PC-3 (cell line): ENCODE measurements around the gene NADK2. TPM values are rescaled to one million over a fixed set of nuclear protein-coding genes. Genes with fewer than 3 reads are reported as not detected.

Experiments
- ATAC-seq: fragments of 200-7000 bp; cut with Tn5 transposase; 2 replicates; pipeline ENCODE4 v1.9.1; 2020; ENCODE audit warnings: mild to moderate bottlenecking, moderate library complexity
- BruUV-seq: library from RNA; stranded (reverse); fragments of 400-500 nt; replicated peaks from 2 replicates; lab custom pipeline; 2021; lab: Mats Ljungman, UMichigan
- CTCF ChIA-PET: fragments of 300-600 bp; sonication (Branson Sonifier 250); formaldehyde crosslinking; loops from one replicate; lab custom pipeline; 2022; ENCODE audit warnings: antibody characterized with exemption; lab: Charles Lee
- POLR2A ChIA-PET: fragments of 300-600 bp; sonication (Branson Sonifier 250); formaldehyde crosslinking; loops from one replicate; lab custom pipeline; 2022; ENCODE audit warnings: antibody characterized with exemption; ENCODE audit not compliant: unreplicated experiment; lab: Charles Lee
- DNase-seq: peaks from one replicate; pipeline ENCODE4 v3.0.0-alpha.2; 2015
- H2AFZ ChIP-seq: fragments of 300-600 bp; sonication (generic); 2 replicates; pipeline ENCODE4 v1.6.0; 2016; ENCODE audit warnings: antibody characterized with exemption, low read length
- H3F3A ChIP-seq: fragments of 300-600 bp; sonication (generic); one replicate; pipeline ENCODE4 v1.6.0; 2017; ENCODE audit warnings: antibody characterized with exemption, low read length, control low read depth, mild to moderate bottlenecking; ENCODE audit not compliant: unreplicated experiment
- H3K27ac ChIP-seq: fragments of 300-600 bp; sonication (generic); 2 replicates; pipeline ENCODE4 v1.5.1; 2016; ENCODE audit warnings: mild to moderate bottlenecking, low read length
- H3K27me3 ChIP-seq: fragments of 300-600 bp; sonication (generic); 2 replicates; pipeline ENCODE4 v1.6.1; 2016; ENCODE audit warnings: low read length, mixed read lengths
- H3K36me3 ChIP-seq: fragments of 300-600 bp; sonication (generic); 2 replicates; pipeline ENCODE4 v1.6.1; 2016; ENCODE audit warnings: low read depth, mixed run types, low read length, mixed read lengths
- H3K4me1 ChIP-seq: fragments of 300-600 bp; sonication (generic); 2 replicates; pipeline ENCODE4 v1.5.1; 2016; ENCODE audit warnings: low read length; ENCODE audit not compliant: insufficient read depth
- H3K4me2 ChIP-seq: fragments of 300-600 bp; sonication (generic); 2 replicates; pipeline ENCODE4 v1.6.0; 2016; ENCODE audit warnings: low read length
- H3K4me3 ChIP-seq: fragments of 300-600 bp; sonication (generic); 2 replicates; pipeline ENCODE4 v1.5.1; 2016; ENCODE audit warnings: mild to moderate bottlenecking, low read length, mixed read lengths
- H3K79me2 ChIP-seq: fragments of 300-600 bp; sonication (generic); 2 replicates; pipeline ENCODE4 v1.6.1; 2017; ENCODE audit warnings: low read length, mixed read lengths
- H3K9ac ChIP-seq: fragments of 300-600 bp; sonication (generic); 2 replicates; pipeline ENCODE4 v1.6.0; 2016; ENCODE audit warnings: mild to moderate bottlenecking, low read length
- H3K9me2 ChIP-seq: fragments of 300-600 bp; sonication (generic); replicated peaks from 2 replicates; pipeline ENCODE4 v1.6.1; 2016; ENCODE audit warnings: mixed run types, low read length, mixed read lengths
- H3K9me3 ChIP-seq: fragments of 300-600 bp; sonication (generic); 2 replicates; pipeline ENCODE4 v1.6.1; 2016; ENCODE audit warnings: low read length, mixed read lengths
- H4K20me1 ChIP-seq: fragments of 300-600 bp; sonication (generic); 2 replicates; pipeline ENCODE4 v1.6.1; 2016; ENCODE audit warnings: low read length, mixed read lengths
- EZH2 ChIP-seq: fragments of 300-600 bp; sonication (generic); IDR thresholded peaks from one replicate; pipeline ENCODE4 v1.6.1; 2017; ENCODE audit warnings: antibody characterized with exemption, mild to moderate bottlenecking, low read length; ENCODE audit not compliant: unreplicated experiment
- EZH2phosphoT487 ChIP-seq: fragments of 300-600 bp; sonication (generic); IDR thresholded peaks from 2 replicates; pipeline ENCODE4 v1.6.1; 2018; ENCODE audit warnings: mild to moderate bottlenecking, antibody characterized with exemption, low read length, borderline replicate concordance
- intact Hi-C: fragments of 100-400 bp; cut with micrococcal nuclease; formaldehyde crosslinking; loops from 2 replicates; pipeline ENCODE4 v1.9.0; 2023
- total RNA-seq: library from RNA; depleted of rRNA; stranded (reverse); fragments of >200 nt; gene quantifications from 2 replicates; pipeline ENCODE4 v1.2.3, GENCODE V29; 2014
- TF ChIP-seq, protein P1 (sequence below): fragments of 300-600 bp; sonication (generic); conservative IDR thresholded peaks from 2 replicates; pipeline ENCODE4 v1.5.1; 2017; ENCODE audit warnings: antibody characterized with exemption, low read depth, mild to moderate bottlenecking, low read length

Gene NADK2
- total RNA-seq, 1 experiment from 2014 or later = 17.7 TPM

DNA sequence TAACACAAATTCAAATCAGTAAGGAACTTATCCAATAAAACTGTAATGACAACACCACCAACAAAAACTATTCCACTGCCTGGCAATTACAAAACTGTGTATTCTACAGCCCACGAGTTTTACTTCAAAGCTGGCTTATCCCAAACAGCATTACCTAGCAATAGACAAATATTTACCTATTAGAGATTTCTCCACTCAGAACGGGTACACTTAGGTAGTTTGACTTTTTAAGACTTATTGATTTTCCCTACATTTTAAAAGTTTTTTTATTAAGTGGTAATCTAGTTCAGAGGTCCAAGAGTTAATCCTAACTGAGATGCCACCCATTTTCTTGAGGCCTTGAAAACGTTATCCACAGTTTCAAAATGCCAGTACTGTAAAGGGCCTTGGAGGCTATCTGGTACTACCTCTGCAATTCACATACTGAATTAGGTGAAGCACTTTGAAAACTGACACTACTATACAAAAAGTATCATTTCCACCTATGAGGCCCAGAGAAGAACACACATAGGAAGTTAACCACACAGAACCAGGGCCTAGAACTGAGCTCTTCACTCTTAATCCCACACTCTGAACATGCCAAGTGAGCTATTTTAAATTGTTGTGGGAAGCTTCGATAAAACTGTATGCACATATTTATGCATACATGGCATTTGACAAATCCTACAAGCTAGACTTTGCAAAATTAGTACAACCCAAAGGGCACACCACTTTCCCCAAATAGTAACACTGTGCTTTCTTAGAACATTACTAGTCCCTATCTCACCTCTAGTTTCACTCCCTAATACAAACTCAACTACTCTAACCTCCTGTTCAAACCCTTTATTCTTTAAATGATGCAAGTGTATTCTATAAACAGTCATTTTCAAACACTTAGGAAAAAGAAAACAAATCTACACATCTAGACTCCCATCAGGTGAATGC lies 2.1 kb downstream of the NADK2 start:
- no peaks in the 10 kb centered on the region for H3K9me2 ChIP-seq
- H3F3A ChIP-seq = no peaks in the 10 kb centered on the region
- H4K20me1 ChIP-seq = no peaks in the 10 kb centered on the region
- H3K79me2 ChIP-seq = peaks cover 60% of the 10 kb centered on the region
- peak overlapping the region; percentile 89 for H3K4me2 ChIP-seq
- H3K27me3 ChIP-seq = no peaks in the 10 kb centered on the region
- H3K4me1 ChIP-seq = peaks cover 38% of the 10 kb centered on the region
- no peak for TF ChIP-seq EZH2
- no peak for TF ChIP-seq EZH2phosphoT487
- TF ChIP-seq, protein P1, sequence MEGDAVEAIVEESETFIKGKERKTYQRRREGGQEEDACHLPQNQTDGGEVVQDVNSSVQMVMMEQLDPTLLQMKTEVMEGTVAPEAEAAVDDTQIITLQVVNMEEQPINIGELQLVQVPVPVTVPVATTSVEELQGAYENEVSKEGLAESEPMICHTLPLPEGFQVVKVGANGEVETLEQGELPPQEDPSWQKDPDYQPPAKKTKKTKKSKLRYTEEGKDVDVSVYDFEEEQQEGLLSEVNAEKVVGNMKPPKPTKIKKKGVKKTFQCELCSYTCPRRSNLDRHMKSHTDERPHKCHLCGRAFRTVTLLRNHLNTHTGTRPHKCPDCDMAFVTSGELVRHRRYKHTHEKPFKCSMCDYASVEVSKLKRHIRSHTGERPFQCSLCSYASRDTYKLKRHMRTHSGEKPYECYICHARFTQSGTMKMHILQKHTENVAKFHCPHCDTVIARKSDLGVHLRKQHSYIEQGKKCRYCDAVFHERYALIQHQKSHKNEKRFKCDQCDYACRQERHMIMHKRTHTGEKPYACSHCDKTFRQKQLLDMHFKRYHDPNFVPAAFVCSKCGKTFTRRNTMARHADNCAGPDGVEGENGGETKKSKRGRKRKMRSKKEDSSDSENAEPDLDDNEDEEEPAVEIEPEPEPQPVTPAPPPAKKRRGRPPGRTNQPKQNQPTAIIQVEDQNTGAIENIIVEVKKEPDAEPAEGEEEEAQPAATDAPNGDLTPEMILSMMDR = no peak
- no peaks in the 10 kb centered on the region for H3K9me3 ChIP-seq
- intact Hi-C loops = loop anchor here (1.0 to 5.0 kb wide), 4 partner anchors 37 to 161 kb away; partner anchors contain the start of gene SKP2
- H3K27ac ChIP-seq = peak overlapping the region; percentile 5; the same call in 1 of the 2 replicates
- peak overlapping the region; percentile 75 for H3K4me3 ChIP-seq
- no peaks in the 10 kb centered on the region for H3K36me3 ChIP-seq
- peak overlapping the region; percentile 84; the same call in 1 of the 2 replicates for H3K9ac ChIP-seq
- peak; percentile 20 for DNase-seq
- CTCF ChIA-PET = interaction anchor here (0.5 to 2.7 kb wide), 4 partner anchors 62 to 456 kb away, joined by 3 to 15 read pairs (median 4); no protein-coding TSS in a partner anchor
- no TSS peak for BruUV-seq
- peak overlapping the region; percentile 70 for H2AFZ ChIP-seq
- ATAC-seq = no peak
- POLR2A ChIA-PET = no interaction called here

DNA sequence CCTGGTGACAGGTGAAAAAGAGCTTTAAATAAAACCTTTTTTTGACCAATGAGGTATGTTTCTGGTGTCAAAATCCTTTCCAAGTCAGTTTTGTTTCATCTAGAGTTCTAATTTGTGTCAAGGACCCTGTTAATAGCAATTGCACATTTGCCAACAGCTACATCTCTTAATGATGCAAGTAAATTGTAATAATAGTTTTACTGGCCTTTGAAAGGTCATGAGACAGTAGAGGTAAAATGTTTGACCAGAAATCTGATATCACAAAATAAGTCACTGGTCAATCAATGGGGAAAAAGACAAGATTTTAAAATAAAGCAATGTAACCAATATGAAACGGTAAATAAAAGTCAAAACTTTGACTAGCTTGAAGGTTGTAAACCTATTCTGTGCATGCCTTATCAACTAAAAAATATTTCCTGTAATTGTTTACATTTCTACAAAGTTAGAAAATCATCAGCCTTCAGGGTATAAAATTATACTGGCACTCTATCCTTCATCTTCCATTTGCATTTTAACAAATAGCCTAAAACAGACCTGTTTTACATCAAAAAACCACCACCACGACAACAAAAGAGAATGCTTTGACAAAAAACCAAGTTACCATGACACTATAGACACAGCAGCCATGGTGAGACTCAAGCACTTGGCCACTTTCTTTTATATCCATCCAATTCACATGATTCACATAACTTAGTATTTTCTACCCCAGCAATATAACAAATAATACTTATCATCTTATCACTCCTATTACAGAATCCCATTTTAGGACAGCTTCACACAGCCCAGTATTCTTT lies 3.0 kb downstream of the NADK2 start:
- no peaks in the 10 kb centered on the region for H3K9me2 ChIP-seq
- ChIA-PET POLR2A (no interaction called here), CTCF (interaction anchor here (1.5 kb wide), 1 partner anchor 160 kb away, joined by 3 read pairs; no protein-coding TSS in a partner anchor)
- H3K27ac ChIP-seq = no peak overlapping the region
- intact Hi-C loops = loop anchor here (1.0 kb wide), 1 partner anchor 61 kb away; no protein-coding TSS in a partner anchor
- ATAC-seq = no peak
- H3F3A ChIP-seq = no peaks in the 10 kb centered on the region
- H4K20me1 ChIP-seq = no peaks in the 10 kb centered on the region
- DNase-seq = no peak
- H3K9me3 ChIP-seq = no peaks in the 10 kb centered on the region
- BruUV-seq = no TSS peak
- no peak for TF ChIP-seq EZH2phosphoT487
- no peak for TF ChIP-seq EZH2
- TF ChIP-seq, protein P1 = no peak
- no peaks in the 10 kb centered on the region for H3K27me3 ChIP-seq
- H2AFZ ChIP-seq = no peak overlapping the region
- peak overlapping the region; percentile 89 for H3K4me2 ChIP-seq
- no peaks in the 10 kb centered on the region for H3K36me3 ChIP-seq
- peak overlapping the region; percentile 75; the same call in 1 of the 2 replicates for H3K4me3 ChIP-seq
- no peak overlapping the region for H3K9ac ChIP-seq
- peaks cover 38% of the 10 kb centered on the region for H3K4me1 ChIP-seq
- H3K79me2 ChIP-seq = peaks cover 65% of the 10 kb centered on the region
